Stomach (tissue), 4 donors: ENCODE measurements around the gene DPCD.

Experiments used
- POLR2A ChIP-seq, 4 donors: fragments of 450-650 bp; IDR thresholded peaks; one replicate each; pipeline ENCODE4 v1.6.1; 2016; ENCODE audit warnings: antibody characterized with exemption in 4 of 4, control low read depth in 2 of 4, mild to moderate bottlenecking in 1 of 4, moderate library complexity in 1 of 4
- POLR2AphosphoS5 ChIP-seq, 3 donors: sonication (generic); formaldehyde crosslinking; IDR thresholded peaks; one replicate each; pipeline ENCODE4 v1.6.1; 2016; ENCODE audit warnings: antibody characterized with exemption in 3 of 3
- TF ChIP-seq, protein P1 (sequence below), 7 experiments: fragments of 450-650 bp in 4 of 7; fragments of 200-600 bp in 3 of 7; sonication (generic) in 3 of 7; IDR thresholded peaks; one replicate each; pipeline ENCODE4 v1.5.1; 2016 to 2019; ENCODE audit warnings: antibody characterized with exemption in 7 of 7, control low read depth in 2 of 7, mild to moderate bottlenecking in 1 of 7

GRCh38 chr10:101597091-101597900, 9.2 kb downstream of the DPCD start:
- TF ChIP-seq, protein P1, sequence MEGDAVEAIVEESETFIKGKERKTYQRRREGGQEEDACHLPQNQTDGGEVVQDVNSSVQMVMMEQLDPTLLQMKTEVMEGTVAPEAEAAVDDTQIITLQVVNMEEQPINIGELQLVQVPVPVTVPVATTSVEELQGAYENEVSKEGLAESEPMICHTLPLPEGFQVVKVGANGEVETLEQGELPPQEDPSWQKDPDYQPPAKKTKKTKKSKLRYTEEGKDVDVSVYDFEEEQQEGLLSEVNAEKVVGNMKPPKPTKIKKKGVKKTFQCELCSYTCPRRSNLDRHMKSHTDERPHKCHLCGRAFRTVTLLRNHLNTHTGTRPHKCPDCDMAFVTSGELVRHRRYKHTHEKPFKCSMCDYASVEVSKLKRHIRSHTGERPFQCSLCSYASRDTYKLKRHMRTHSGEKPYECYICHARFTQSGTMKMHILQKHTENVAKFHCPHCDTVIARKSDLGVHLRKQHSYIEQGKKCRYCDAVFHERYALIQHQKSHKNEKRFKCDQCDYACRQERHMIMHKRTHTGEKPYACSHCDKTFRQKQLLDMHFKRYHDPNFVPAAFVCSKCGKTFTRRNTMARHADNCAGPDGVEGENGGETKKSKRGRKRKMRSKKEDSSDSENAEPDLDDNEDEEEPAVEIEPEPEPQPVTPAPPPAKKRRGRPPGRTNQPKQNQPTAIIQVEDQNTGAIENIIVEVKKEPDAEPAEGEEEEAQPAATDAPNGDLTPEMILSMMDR (IDR thresholded peaks at IDR 0.05): no peak
- no peak for TF ChIP-seq POLR2A (IDR thresholded peaks at IDR 0.05)
- no peak for TF ChIP-seq POLR2AphosphoS5 (IDR thresholded peaks at IDR 0.05)
